Fibroblast of pulmonary artery (primary cell): ENCODE data around the gene CDKN1C.

Source experiments
- DNase-seq: peaks from one replicate; pipeline ENCODE4 v3.0.0-alpha.2; 2010; ENCODE audit warnings: low read depth
- H3K4me3 ChIP-seq: replicated peaks from 2 replicates; pipeline ENCODE4 v1.5.1; 2011; ENCODE audit warnings: low read depth, mild to moderate bottlenecking, control low read depth, low read length, moderate library complexity
- TF ChIP-seq, protein P1 (sequence below): IDR thresholded peaks from 2 replicates; pipeline ENCODE4 v1.5.1; 2011; ENCODE audit warnings: mild to moderate bottlenecking, control low read depth, low read length, inconsistent platforms; ENCODE audit errors: missing control alignments

CDKN1C gene

DNA sequence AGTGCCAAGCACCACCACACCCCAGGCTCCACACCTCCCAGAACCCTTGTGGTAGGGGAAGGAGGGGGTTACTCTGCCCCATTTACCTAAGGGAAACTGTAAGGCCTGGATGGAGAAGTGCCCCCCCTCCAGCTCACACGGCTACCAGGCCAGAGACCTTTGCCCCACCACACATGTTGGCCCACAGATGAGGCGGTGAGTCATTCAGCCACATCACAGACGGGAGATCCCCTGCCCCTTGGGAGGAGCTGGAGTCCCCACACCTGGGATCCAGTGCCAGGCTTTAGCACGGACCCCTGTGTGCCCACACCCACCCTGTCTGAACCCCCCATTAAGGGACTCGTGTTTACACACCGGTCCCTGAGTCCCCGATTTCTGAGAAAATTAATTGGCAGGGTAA, 24.9 kb downstream of the CDKN1C start:
- TF ChIP-seq, protein P1, sequence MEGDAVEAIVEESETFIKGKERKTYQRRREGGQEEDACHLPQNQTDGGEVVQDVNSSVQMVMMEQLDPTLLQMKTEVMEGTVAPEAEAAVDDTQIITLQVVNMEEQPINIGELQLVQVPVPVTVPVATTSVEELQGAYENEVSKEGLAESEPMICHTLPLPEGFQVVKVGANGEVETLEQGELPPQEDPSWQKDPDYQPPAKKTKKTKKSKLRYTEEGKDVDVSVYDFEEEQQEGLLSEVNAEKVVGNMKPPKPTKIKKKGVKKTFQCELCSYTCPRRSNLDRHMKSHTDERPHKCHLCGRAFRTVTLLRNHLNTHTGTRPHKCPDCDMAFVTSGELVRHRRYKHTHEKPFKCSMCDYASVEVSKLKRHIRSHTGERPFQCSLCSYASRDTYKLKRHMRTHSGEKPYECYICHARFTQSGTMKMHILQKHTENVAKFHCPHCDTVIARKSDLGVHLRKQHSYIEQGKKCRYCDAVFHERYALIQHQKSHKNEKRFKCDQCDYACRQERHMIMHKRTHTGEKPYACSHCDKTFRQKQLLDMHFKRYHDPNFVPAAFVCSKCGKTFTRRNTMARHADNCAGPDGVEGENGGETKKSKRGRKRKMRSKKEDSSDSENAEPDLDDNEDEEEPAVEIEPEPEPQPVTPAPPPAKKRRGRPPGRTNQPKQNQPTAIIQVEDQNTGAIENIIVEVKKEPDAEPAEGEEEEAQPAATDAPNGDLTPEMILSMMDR, result no peak
- H3K4me3 ChIP-seq, result no peak overlapping the region
- peak; percentile 7 for DNase-seq

DNA sequence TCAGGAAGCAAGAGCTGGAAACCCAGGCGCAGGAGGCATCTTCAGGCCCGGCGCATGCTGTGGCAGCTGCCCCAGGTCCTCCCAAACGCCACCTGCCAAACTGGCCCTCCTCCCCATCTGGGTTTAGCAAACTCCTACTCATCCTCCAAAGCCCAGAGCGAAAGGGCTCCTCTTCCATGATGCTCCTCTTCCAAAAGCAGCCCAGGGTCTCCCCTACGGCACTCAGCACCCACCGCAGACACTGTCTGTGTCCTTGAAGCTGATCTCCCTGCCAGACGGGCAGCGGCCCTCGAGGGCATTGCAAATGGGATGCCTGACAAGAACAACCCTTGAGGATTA, 25.9 kb downstream of the CDKN1C start:
- no peak overlapping the region for H3K4me3 ChIP-seq
- DNase-seq, result no peak
- TF ChIP-seq, protein P1, result no peak

GRCh38 chr11:2858995-2859698, 26.4 kb downstream of the CDKN1C start:
- DNase-seq, result no peak
- H3K4me3 ChIP-seq, result no peak overlapping the region
- TF ChIP-seq, protein P1, result no peak

DNA sequence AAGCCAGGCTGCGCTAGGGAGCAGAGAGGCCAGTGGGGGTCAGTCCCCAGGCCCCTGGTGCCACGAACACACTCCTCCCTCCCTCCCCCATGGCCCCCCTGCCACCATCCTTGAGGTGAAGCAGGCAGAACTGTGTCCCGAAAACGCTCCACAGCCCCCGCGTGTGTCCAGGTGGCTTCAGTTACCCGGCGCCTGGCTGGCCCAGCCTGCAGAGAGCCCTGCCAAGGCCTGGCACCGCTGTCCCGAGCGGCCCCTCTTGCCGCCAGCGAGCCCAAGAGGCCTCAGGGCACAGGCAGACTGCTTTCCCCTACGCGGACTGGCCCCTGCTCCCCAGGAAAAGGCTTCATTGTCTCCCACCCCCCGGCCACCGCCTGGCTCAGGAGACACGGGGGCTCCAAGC, 27.7 kb downstream of the CDKN1C start:
- TF ChIP-seq, protein P1, result no peak
- H3K4me3 ChIP-seq, result no peak overlapping the region
- no peak for DNase-seq

GRCh38 chr11:2857276-2857675, 28.3 kb downstream of the CDKN1C start:
- TF ChIP-seq, protein P1, result no peak
- DNase-seq, result no peak
- H3K4me3 ChIP-seq, result no peak overlapping the region

DNA sequence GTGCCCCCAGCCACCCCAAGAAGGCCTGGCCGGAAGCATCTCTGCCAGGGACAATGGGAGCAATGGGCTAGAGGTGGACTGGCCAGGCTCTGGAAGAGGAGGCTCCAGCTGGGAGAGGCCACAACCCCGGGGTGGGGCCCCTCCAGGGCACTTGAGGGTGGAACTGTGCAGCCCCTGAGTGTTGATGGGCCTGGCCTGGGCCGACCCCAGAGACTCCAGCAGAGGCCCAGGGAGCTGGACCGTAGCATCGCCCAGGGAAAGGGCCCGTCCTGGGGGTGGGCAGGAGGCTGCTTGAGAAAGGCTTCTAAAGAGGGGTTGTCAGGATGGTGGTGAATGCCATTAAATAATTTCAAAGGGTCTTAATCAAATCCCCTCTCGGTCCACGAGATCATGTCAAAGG, 30.4 kb downstream of the CDKN1C start:
- no peak for DNase-seq
- TF ChIP-seq, protein P1, result no peak
- no peak overlapping the region for H3K4me3 ChIP-seq

GRCh38 chr11:2853997-2854560, 31.5 kb downstream of the CDKN1C start:
- H3K4me3 ChIP-seq, result no peak overlapping the region
- DNase-seq, result no peak
- TF ChIP-seq, protein P1, result no peak
